K562 (cell line): Measurements from ENCODE around the gene SCYL1. TPM values are rescaled to one million over a fixed set of nuclear protein-coding genes. Genes with fewer than 3 reads are reported as not detected.

Experiments
- ASH1L ChIP-seq: fragments of 450-650 bp; IDR thresholded peaks from 2 replicates; pipeline ENCODE4 v1.6.1; 2018; ENCODE audit warnings: borderline replicate concordance, mild to moderate bottlenecking, low read depth; ENCODE audit not compliant: partially characterized antibody
- ATF4 ChIP-seq: fragments of 450-650 bp; formaldehyde crosslinking; IDR thresholded peaks from 2 replicates; pipeline ENCODE4 v1.4.0; 2022; ENCODE audit warnings: mild to moderate bottlenecking, moderate library complexity
- BRF1 ChIP-seq: IDR thresholded peaks from 3 replicates; pipeline ENCODE4 v1.6.1; 2011; ENCODE audit warnings: borderline replicate concordance, mild to moderate bottlenecking; ENCODE audit not compliant: insufficient read length; ENCODE audit errors: extremely low read depth
- CGGBP1 ChIP-seq: fragments of 250-450 bp; sonication (Bioruptor Pico); IDR thresholded peaks from 2 replicates; pipeline ENCODE4 v1.9.0; 2021; ENCODE audit warnings: mild to moderate bottlenecking
- E2F4 ChIP-seq: sonication (generic); formaldehyde crosslinking; IDR thresholded peaks from 2 replicates; pipeline ENCODE4 v1.8.0; 2022; ENCODE audit warnings: mild to moderate bottlenecking, low read depth, missing genetic modification reagents
- GABPB2 ChIP-seq: fragments of 250-450 bp; sonication (Bioruptor Pico); conservative IDR thresholded peaks from 2 replicates; pipeline ENCODE4 v1.5.1; 2021; ENCODE audit warnings: mild to moderate bottlenecking
- MLLT1 ChIP-seq, 2 experiments: fragments of 450-650 bp; IDR thresholded peaks; 2 replicates each; pipeline ENCODE4 v1.6.1; 2016
- NUFIP1 ChIP-seq: fragments of 450-650 bp; IDR thresholded peaks from 2 replicates; pipeline ENCODE4 v1.6.1; 2018; ENCODE audit not compliant: partially characterized antibody
- RBFOX2 ChIP-seq: fragments of 200-400 bp; formaldehyde crosslinking; IDR thresholded peaks from 2 replicates; pipeline ENCODE4 v1.6.1; 2017; ENCODE audit warnings: low read depth, mild to moderate bottlenecking, low read length, moderate library complexity
- RBM17 ChIP-seq: fragments of 200-400 bp; formaldehyde crosslinking; IDR thresholded peaks from 2 replicates; pipeline ENCODE4 v1.6.1; 2017; ENCODE audit warnings: low read depth, mild to moderate bottlenecking, low read length, borderline replicate concordance
- U2AF1 ChIP-seq: fragments of 200-400 bp; formaldehyde crosslinking; optimal IDR thresholded peaks from 2 replicates; pipeline ENCODE3; 2017; ENCODE audit warnings: mild to moderate bottlenecking, low read depth, low read length, moderate library complexity
- UBTF ChIP-seq, 2 experiments: IDR thresholded peaks; 2 replicates each; pipeline ENCODE4 v1.6.1; 2012; ENCODE audit warnings: improper control_type of control experiment in 2 of 2, low read depth in 2 of 2, low read length in 2 of 2, borderline replicate concordance in 1 of 2
- USF2 ChIP-seq: sonication (generic); formaldehyde crosslinking; IDR thresholded peaks from 2 replicates; pipeline ENCODE4 v1.5.0; 2020; ENCODE audit warnings: missing genetic modification reagents
- ZFP36 ChIP-seq: fragments of 150-350 bp; IDR thresholded peaks from 2 replicates; pipeline ENCODE4 v1.6.1; 2018; ENCODE audit warnings: low read length, low read depth; ENCODE audit not compliant: partially characterized antibody
- ZNF263 ChIP-seq: sonication (generic); formaldehyde crosslinking; IDR thresholded peaks from 2 replicates; pipeline ENCODE4 v1.8.0; 2022; ENCODE audit warnings: mild to moderate bottlenecking, missing genetic modification reagents, borderline replicate concordance
- ZNF384 ChIP-seq: IDR thresholded peaks from 2 replicates; pipeline ENCODE4 v1.6.1; 2012; ENCODE audit warnings: low read depth, low read length, improper control_type of control experiment
- polyA plus RNA-seq, 8 experiments: library from polyadenylated mRNA; depleted of rRNA in 4 of 8; stranded (reverse) in 5 of 8; unstranded in 3 of 8; fragments of >200 nt; fragmentation: Nextera tagmentation in 2 of 8; fragmentation: Illumina TruSeq in 1 of 8; extraction: Ambion mirVana in 2 of 8; extraction: Trizol in 1 of 8; gene quantifications; 2 replicates each; pipeline versions ENCODE4 v1.2.1 to v1.2.3, GENCODE V29; 2011 to 2014; ENCODE audit warnings: inconsistent platforms in 1 of 8, missing spikeins in 1 of 8
- total RNA-seq, 7 experiments: library from RNA; depleted of rRNA in 6 of 7; stranded (reverse); fragments of >200 nt in 6 of 7; fragmentation: Illumina TruSeq in 2 of 7; extraction: Trizol in 2 of 7; gene quantifications; 2 replicates each; pipeline versions ENCODE4 v1.2.1 to v1.2.3, GENCODE V29; 2011 to 2021; ENCODE audit warnings: low replicate concordance in 1 of 7

Gene SCYL1
- total and polyA plus RNA-seq, 9 of the 15 experiments (the other 6 are each of a cell fraction or from before 2014, with no cell fraction given), result 1.9 to 145 (median 57.6) TPM

- TF ChIP-seq ZNF384 (peak; percentile 97), U2AF1 (no peak), NUFIP1 (no peak), CGGBP1 (CRISPR knock-in tag) (peak; percentile 98), ZNF263 (CRISPR knock-in tag) (peak; percentile 46; the same call in 1 of the 2 replicates), RBFOX2 (peak; percentile 67), ASH1L (peak; percentile 18), ZFP36 (peak; percentile 27), USF2 (CRISPR knock-in tag) (no peak), GABPB2 (CRISPR knock-in tag) (peak; percentile 98), RBM17 (no peak), MLLT1 (IDR thresholded peaks at IDR 0.05) (peak; percentile 97 to 100), ATF4 (CRISPR knock-in tag) (peak; percentile 66), BRF1 (no peak), E2F4 (CRISPR knock-in tag) (no peak), UBTF (IDR thresholded peaks at IDR 0.05; ENCODE audit: borderline replicate concordance in 1 of 2, low read depth in 2 of 2, low read length in 2 of 2) (no peak)
Measured at GRCh38 chr11:65498977-65499712, 25.7 kb upstream of the SCYL1 start, which contains the start of gene MALAT1 (continued).
